ENCODE results near the gene CORO2B. TPM values are rescaled to one million over a fixed set of nuclear protein-coding genes. Genes with fewer than 3 reads are reported as not detected.

Gene CORO2B
- total RNA-seq, 1 donor from 2014 or later: 1.1 TPM

GRCh38 chr15:68706931-68707330 is 128.1 kb downstream of the CORO2B start:
- Mint-ChIP-seq H3K4me3 (no peak overlapping the region), H3K27ac (no peak overlapping the region), H3K27me3 (ENCODE audit: low read depth) (no peaks in the 10 kb centered on the region), H3K36me3 (no peaks in the 10 kb centered on the region), H3K9me3 (no peaks in the 10 kb centered on the region), H3K4me1 (peaks cover 28% of the 10 kb centered on the region)
- TF ChIP-seq CTCF (IDR thresholded peaks at IDR 0.05; ENCODE audit: unreplicated experiment): no peak
- no peak for DNase-seq (ENCODE audit: low spot score in 2 of 2, unreplicated experiment in 2 of 2)

DNA sequence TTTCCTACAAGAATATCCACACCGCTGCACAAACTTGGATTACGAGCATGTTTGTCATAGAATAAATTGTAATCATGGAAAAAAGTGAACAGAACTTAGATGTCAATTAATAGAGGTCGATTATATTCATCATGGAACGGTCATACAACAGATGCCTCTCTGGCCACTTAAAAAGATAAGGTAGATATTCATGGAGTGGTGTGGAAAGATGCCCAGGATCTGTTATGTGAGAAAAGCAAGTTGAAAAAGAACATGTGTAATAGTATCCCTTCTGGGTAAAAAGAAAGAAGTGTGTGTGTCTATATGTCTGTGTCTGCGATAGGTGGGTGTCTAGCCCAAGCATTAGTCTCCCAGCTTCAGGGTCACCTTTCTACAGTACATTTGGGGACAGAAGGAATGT is 128.6 kb downstream of the CORO2B start:
- no peaks in the 10 kb centered on the region for H3K36me3 Mint-ChIP-seq
- no peaks in the 10 kb centered on the region for H3K9me3 Mint-ChIP-seq
- H3K27me3 Mint-ChIP-seq (ENCODE audit: low read depth): no peaks in the 10 kb centered on the region
- DNase-seq (ENCODE audit: low spot score in 2 of 2, unreplicated experiment in 2 of 2): no peak
- TF ChIP-seq CTCF (IDR thresholded peaks at IDR 0.05; ENCODE audit: unreplicated experiment): no peak
- no peak overlapping the region for H3K4me3 Mint-ChIP-seq
- no peak overlapping the region for H3K27ac Mint-ChIP-seq
- H3K4me1 Mint-ChIP-seq: peaks cover 28% of the 10 kb centered on the region

DNA sequence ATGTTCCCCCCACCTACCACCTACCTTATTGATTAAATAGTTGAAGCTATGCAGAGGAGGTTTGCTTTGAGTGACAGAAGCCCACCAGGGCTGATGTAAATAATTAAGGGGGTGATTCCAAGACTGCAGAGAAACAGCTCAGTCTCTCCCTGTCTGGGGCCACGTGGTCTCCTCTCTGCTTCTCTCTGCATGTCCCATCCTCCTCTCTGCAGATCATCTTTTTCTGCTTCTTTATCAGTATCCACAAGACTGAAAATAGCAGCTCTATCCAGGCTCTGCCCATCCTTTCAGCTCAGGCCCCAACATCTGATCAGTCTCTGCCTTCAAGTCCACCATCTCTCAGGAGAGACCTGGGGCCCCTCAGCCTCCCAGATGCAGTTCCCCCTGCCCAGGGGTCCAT is 131.1 kb downstream of the CORO2B start:
- no peak for DNase-seq (ENCODE audit: low spot score in 2 of 2, unreplicated experiment in 2 of 2)
- H3K4me3 Mint-ChIP-seq: no peak overlapping the region
- TF ChIP-seq CTCF (IDR thresholded peaks at IDR 0.05; ENCODE audit: unreplicated experiment): no peak
- H3K27me3 Mint-ChIP-seq (ENCODE audit: low read depth): no peaks in the 10 kb centered on the region
- peaks cover 21% of the 10 kb centered on the region for H3K4me1 Mint-ChIP-seq
- no peak overlapping the region for H3K27ac Mint-ChIP-seq
- H3K36me3 Mint-ChIP-seq: no peaks in the 10 kb centered on the region
- no peaks in the 10 kb centered on the region for H3K9me3 Mint-ChIP-seq

- Mint-ChIP-seq H3K9me3 (no peaks in the 10 kb centered on the region), H3K4me1 (peaks cover 19% of the 10 kb centered on the region), H3K27ac (no peak overlapping the region), H3K36me3 (no peaks in the 10 kb centered on the region), H3K4me3 (no peak overlapping the region), H3K27me3 (ENCODE audit: low read depth) (no peaks in the 10 kb centered on the region)
- DNase-seq (ENCODE audit: low spot score in 2 of 2, unreplicated experiment in 2 of 2): no peak
- no peak for TF ChIP-seq CTCF (IDR thresholded peaks at IDR 0.05; ENCODE audit: unreplicated experiment)
Observed at GRCh38 chr15:68710536-68710935, 131.7 kb downstream of the CORO2B start.

DNA sequence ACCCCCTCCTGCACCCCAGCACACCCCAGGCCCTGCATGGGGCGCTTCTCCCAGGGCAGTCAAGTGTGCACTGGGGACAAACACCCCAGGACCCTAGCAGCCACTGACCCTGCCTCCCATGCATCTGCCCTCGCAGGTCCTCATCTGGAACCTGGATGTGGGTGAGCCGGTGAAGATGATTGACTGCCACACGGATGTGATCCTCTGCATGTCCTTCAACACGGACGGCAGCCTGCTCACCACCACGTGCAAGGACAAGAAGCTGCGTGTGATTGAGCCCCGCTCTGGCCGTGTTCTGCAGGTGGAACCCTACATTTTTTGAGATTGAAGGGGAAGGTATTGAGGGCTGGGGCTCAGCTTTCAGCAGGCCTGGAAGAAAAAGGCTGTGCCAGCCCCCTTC is 132.6 kb downstream of the CORO2B start:
- TF ChIP-seq CTCF (IDR thresholded peaks at IDR 0.05; ENCODE audit: unreplicated experiment): no peak
- H3K9me3 Mint-ChIP-seq: no peaks in the 10 kb centered on the region
- DNase-seq (ENCODE audit: low spot score in 2 of 2, unreplicated experiment in 2 of 2): no peak
- H3K27ac Mint-ChIP-seq: no peak overlapping the region
- no peak overlapping the region for H3K4me3 Mint-ChIP-seq
- H3K27me3 Mint-ChIP-seq (ENCODE audit: low read depth): no peaks in the 10 kb centered on the region
- no peaks in the 10 kb centered on the region for H3K36me3 Mint-ChIP-seq
- peaks cover 17% of the 10 kb centered on the region for H3K4me1 Mint-ChIP-seq

DNA sequence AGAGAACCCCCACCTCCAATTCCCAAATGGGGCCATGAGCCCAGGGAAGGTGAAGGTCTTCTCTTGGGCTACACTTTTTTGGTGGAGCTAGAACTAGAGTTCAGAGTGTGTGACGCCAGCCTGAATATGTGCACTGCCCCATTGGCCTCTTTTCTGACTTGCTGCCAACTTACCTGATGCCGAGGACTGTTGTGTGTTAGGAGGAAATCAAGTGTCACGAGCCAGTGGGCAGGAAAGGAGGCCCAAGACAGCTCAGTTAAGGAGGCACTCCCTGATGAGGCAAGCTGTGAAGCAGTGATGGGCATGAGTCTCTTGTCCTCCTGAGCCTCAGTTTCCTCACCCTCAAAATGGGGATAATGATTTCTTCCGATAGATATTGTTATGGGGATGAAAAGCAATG is 134.1 kb downstream of the CORO2B start:
- DNase-seq (ENCODE audit: low spot score in 2 of 2, unreplicated experiment in 2 of 2): no peak
- Mint-ChIP-seq H3K27me3 (ENCODE audit: low read depth) (no peaks in the 10 kb centered on the region), H3K4me3 (no peak overlapping the region), H3K27ac (no peak overlapping the region), H3K36me3 (no peaks in the 10 kb centered on the region), H3K4me1 (peaks cover 12% of the 10 kb centered on the region), H3K9me3 (no peaks in the 10 kb centered on the region)
- no peak for TF ChIP-seq CTCF (IDR thresholded peaks at IDR 0.05; ENCODE audit: unreplicated experiment)

All from mesothelial cell of epicardium (in vitro differentiated cells).